OCI-LY7 (cell line): Measurements from ENCODE around the gene MAU2.

Source experiments
- CTCF ChIP-seq: fragments of 200-600 bp; sonication (generic); conservative IDR thresholded peaks from 2 replicates; pipeline ENCODE4 v1.5.1; 2014; ENCODE audit warnings: mild to moderate bottlenecking, antibody characterized with exemption, low read length, moderate library complexity, mixed read lengths
- EZH2phosphoT487 ChIP-seq: fragments of 200-600 bp; sonication (generic); IDR thresholded peaks from 2 replicates; pipeline ENCODE4 v1.6.1; 2018; ENCODE audit warnings: low read depth, borderline replicate concordance, mild to moderate bottlenecking, mixed run types, antibody characterized with exemption, low read length, moderate library complexity, mixed read lengths

DNA sequence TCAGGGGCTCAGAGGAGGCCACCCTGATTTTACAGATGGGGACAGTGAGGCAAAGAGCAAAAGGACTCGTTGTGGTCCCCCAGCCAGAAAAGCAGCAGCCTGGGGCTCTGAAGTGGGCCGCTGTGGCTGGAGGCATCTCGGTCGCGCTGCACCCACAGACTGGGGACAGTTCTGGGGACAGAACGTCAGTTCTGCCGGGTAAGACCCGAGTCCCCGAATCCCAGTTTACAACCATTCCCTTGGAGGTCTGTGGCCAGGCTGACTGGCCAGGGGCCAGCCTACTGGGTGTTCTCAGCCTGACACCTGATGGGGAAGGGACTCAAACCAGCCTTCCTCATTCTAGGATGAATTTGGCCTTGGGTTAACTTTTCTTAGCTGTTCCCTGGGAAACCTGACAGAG, 14.4 kb upstream of the MAU2 start:
- TF ChIP-seq CTCF (no peak), EZH2phosphoT487 (no peak)
